GM12891 (cell line): ENCODE data around the gene CABP7.
A peak's percentile ranks its signal among the peaks of the same experiment; 100 is the strongest.

ENCODE experiments used
- DNase-seq: peaks from one replicate; pipeline ENCODE4 v3.0.0; 2011; ENCODE audit warnings: low spot score; ENCODE audit not compliant: insufficient read length
- FAIRE-seq: peaks from 2 replicates; lab custom pipeline; 2011; peaks lifted over from hg19 to GRCh38; lab: Jason Lieb, UNC
- PAX5 ChIP-seq: IDR thresholded peaks from 2 replicates; pipeline ENCODE4 v1.6.1; 2011; ENCODE audit warnings: low read length, moderate library complexity, mild to moderate bottlenecking; ENCODE audit not compliant: insufficient read depth, severe bottlenecking
- POLR2A ChIP-seq: IDR thresholded peaks from 2 replicates; pipeline ENCODE4 v1.6.1; 2011; ENCODE audit warnings: low read depth, low read length, control low read depth
- POLR2AphosphoS5 ChIP-seq: IDR thresholded peaks from 2 replicates; pipeline ENCODE4 v1.6.1; 2011; ENCODE audit warnings: low read depth, low read length, control low read depth
- POU2F2 ChIP-seq: IDR thresholded peaks from 2 replicates; pipeline ENCODE4 v1.6.1; 2011; ENCODE audit warnings: low read depth, mild to moderate bottlenecking, control low read depth, low read length, moderate library complexity
- SPI1 ChIP-seq: IDR thresholded peaks from 2 replicates; pipeline ENCODE4 v1.6.1; 2011; ENCODE audit warnings: low read depth, low read length, control low read depth
- TAF1 ChIP-seq: IDR thresholded peaks from 2 replicates; pipeline ENCODE4 v1.6.1; 2011; ENCODE audit warnings: low read depth, low read length, control low read depth

CABP7 gene

DNA sequence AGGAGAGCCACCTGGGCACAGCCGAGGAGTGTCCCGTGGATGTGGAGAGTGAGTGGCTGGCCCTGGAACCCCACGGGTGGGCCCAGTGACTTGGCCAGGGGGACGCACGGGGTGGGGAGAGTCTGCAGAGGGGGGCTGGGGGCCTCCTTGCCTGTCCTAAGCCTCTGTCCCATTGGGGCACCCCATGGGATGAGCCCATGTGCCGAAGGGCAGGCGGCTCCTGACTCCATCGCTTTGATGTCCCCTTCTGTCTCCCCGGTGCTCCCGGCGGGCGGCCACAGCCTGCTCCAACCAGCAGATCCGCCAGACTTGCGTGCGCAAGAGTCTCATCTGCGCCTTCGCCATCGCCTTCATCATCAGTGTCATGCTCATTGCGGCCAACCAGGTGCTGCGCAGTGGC, 9.4 kb downstream of the CABP7 start:
- DNase-seq (no peak), FAIRE-seq (no peak)
- TF ChIP-seq SPI1 (no peak), POLR2A (no peak), POLR2AphosphoS5 (no peak), PAX5 (no peak), POU2F2 (no peak), TAF1 (no peak)

DNA sequence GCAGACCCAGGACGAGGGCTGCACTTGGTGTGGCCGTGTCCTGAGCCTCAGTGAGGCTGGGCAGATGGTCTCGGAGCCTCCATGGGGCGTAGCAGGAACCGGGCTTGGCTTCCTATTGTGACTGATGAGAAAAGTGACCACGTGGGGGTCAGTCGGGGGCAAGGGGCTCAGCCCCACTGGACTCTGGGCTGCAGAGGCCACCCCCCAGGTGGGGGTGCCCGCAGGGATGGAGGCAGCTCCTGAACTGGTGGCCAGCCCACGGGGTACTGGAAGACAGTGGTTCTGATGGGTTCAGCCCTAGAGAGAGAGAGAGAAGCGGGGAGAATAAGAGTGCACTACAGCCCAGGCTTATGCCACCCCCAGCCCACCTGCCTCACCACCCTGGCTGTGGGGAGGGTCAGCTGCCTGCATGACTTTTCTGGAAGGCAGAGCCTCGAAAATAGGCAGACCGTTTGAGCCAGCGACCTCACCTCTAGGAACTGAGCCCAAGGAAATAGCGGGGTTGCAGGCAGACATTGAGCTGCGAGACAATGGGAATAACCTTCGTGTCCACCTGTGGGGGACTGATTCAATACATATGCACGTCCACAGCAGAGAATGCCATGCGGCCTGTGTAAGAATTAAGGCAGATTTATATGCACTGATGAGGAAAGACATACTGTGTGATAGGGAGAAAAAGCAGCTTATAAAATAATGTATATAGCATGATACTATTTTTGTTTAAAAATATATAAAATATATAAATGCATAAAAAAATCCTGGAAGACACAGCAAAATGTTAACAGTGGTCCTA, 11.5 kb downstream of the CABP7 start:
- TF ChIP-seq POU2F2 (no peak), PAX5 (no peak), POLR2A (no peak), POLR2AphosphoS5 (no peak), SPI1 (no peak), TAF1 (no peak)
- DNase-seq: no peak
- no peak for FAIRE-seq

GRCh38 chr22:29732883-29733282, 13.1 kb downstream of the CABP7 start:
- FAIRE-seq (no peak), DNase-seq (no peak)
- TF ChIP-seq SPI1: no peak
- no peak for TF ChIP-seq TAF1
- TF ChIP-seq POLR2AphosphoS5: no peak
- TF ChIP-seq POLR2A: no peak
- no peak for TF ChIP-seq POU2F2
- TF ChIP-seq PAX5: no peak

- DNase-seq (no peak), FAIRE-seq (peak; percentile 74)
- TF ChIP-seq PAX5 (no peak), POLR2AphosphoS5 (no peak), POLR2A (no peak), TAF1 (no peak), POU2F2 (no peak), SPI1 (no peak)
Observed at GRCh38 chr22:29733362-29734201, 13.8 kb downstream of the CABP7 start.

DNA sequence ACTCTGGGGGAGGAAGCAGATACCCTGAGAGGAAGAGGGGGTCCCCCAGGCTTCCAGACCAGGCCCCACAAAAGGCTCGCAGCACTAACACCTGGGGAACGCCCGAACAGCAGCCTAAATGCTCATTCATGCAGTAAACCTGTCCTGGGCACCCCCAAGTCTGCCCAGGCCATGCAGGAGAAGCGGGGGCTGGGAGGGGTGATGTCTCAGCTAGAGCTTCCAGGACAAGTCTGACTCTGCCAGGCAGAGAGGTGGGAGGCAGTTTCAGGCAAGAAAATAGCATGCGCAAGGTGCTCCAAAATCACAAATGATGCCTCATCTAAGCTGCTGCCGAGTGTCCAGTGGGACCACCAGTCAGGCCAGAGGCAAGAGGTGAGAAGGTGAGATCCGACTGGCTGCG, 14.6 kb downstream of the CABP7 start:
- DNase-seq (no peak), FAIRE-seq (no peak)
- TF ChIP-seq POLR2AphosphoS5: no peak
- no peak for TF ChIP-seq PAX5
- no peak for TF ChIP-seq POLR2A
- no peak for TF ChIP-seq POU2F2
- TF ChIP-seq TAF1: no peak
- TF ChIP-seq SPI1: no peak

- TF ChIP-seq POLR2A (no peak), SPI1 (no peak), POU2F2 (no peak), PAX5 (no peak), POLR2AphosphoS5 (no peak), TAF1 (no peak)
Observed at GRCh38 chr22:29734838-29735237, 15.0 kb downstream of the CABP7 start.

DNA sequence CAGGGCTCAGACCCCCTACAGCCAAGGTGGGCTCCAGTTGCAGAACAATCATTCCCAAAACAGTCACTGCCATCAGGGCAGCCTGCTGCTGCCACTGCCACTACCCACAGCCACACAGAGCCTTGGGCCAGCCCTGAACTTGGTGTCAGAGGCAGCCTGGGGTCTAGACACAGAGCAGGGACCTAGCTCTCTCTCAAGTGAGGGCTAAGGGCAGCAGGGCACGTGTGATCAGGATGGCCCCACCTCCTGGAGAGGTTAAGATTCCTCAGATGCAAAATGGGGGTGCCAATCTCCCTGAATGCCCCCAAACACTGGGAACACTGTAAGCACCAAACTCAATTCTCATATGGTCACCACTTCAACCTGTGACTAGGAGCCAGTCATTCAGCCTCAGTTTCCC, 15.6 kb downstream of the CABP7 start:
- FAIRE-seq: no peak
- DNase-seq: no peak
- TF ChIP-seq PAX5 (no peak), TAF1 (no peak), POLR2AphosphoS5 (no peak), SPI1 (no peak), POLR2A (no peak), POU2F2 (no peak)

More at GRCh38 chr22:29734838-29735237, 15.0 kb downstream of the CABP7 start:
- FAIRE-seq (no peak), DNase-seq (no peak)

- TF ChIP-seq SPI1 (no peak), POLR2AphosphoS5 (no peak), POU2F2 (no peak), POLR2A (no peak), TAF1 (no peak), PAX5 (no peak)
- FAIRE-seq (no peak), DNase-seq (no peak)
Observed at GRCh38 chr22:29737251-29738117, 17.7 kb downstream of the CABP7 start.
